ENCODE data around the gene PTGES3.
A peak's percentile ranks its signal among the peaks of the same experiment; 100 is the strongest.
"Not testable (repeated sequence)": the region's sequence is repeated elsewhere in the genome, so short reads cannot be mapped to it uniquely, and the experiment has no call there.

The PTGES3 gene

GRCh38 chr12:56688129-56688845 lies at the start of gene PTGES3:
TSS of gene PTGES3 (minus strand) at chr12:56688284. CDS start at chr12:56687999, 285 bp downstream.
- peak; percentile 98 for DNase-seq

DNA sequence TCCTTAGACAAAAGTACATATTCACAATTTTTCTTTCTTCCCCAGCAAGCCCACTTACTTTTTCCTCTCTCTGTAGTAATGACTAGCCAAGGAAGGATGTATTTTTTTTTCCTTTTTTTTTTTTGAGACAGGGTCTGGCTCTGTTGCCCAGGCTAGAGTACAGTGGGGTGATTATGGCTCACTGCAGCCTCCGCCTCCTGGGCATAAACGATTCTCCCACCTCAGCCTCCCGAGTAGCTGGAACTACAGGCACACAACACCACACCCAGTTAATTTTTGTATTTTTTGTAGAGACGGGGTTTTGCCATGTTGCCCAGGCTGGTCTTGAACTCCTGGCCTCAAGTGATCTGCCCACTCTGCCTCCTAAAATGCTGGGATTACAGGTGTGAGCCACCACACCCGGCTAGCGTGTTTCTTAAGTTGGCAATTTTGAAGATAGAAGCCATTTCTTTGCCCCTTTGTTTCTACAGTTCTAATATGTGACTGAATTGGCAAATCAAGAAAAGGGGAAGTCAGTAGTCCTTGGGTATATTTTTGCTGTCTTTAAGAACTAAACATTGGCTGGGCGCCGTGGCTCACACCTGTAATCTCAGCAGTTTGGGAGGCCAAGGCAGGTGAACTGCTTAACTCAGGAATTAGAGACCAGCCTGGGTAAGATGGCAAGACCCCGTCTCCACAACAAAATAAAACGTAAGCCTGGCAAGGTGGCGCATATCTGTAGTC lies 40.2 kb upstream of the PTGES3 start:
- DNase-seq = no peak

- not testable (repeated sequence) for DNase-seq
Observed at GRCh38 chr12:56726196-56726675, 38.2 kb upstream of the PTGES3 start.

DNA sequence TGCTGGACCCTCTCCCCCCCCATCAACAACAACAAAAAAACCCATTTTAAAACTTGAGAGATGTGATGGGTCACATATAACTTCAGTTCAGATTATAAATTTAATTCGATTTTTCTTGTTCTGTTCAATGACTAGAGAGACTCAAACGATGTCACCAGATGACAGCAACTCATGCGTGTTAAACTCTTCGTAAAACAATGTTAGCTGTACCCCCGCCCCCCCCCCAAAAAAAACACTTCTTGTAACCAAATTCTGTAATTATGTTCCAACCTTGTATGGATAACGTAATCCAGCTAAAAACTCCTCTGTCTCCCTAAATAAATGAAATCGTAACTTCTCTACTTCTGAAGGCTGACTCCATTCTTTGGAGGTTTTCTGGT lies 37.6 kb upstream of the PTGES3 start:
- DNase-seq = no peak

DNA sequence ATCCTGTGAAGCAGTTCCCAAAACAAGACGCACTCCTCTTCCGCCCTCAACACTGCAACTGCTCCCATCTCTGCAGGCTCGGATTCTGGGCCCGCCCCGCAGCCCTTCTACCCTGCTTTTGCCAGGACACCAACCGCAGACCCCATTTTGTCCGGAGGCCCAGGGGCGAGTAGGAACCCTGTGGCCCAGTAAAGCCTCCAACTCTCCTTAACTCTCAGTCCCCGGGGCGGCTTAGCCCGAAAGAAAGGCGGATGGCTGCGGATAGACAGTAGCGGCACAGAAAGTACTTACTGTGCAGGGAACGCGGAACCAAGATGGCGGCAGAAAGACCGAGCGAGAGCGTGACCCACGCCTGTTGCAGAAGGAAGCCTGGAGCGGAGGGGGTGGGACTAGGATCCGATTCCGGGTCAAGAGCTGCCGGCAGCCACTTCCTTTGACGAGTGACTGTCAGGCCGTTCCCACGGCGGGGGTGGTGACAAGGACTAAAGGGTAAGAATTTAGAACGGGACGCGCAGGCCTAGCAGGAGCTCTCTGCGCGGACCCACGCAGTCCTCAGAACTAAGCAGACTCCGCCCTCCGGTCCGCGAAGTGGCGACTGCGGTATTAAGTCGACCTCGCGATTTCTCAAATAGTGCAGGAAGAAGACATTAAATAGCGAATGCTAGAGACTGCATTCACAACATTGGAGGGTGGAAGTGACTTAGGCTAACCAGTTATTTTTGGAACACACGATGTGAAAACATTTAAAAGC lies 37.1 kb upstream of the PTGES3 start, which contains the start of gene NACA:
Gene NACA, minus strand, starts transcription at position 328 of the 751 bp plus-strand sequence. CDS start 778 bp downstream, outside the sequence.
- peak; percentile 99 for DNase-seq

- no peak for DNase-seq
Observed at GRCh38 chr12:56724701-56724971, 36.6 kb upstream of the PTGES3 start.

- DNase-seq = no peak
Observed at GRCh38 chr12:56723889-56724700, 36.0 kb upstream of the PTGES3 start.

GRCh38 chr12:56723352-56723751 lies 35.3 kb upstream of the PTGES3 start:
- DNase-seq = no peak

DNA sequence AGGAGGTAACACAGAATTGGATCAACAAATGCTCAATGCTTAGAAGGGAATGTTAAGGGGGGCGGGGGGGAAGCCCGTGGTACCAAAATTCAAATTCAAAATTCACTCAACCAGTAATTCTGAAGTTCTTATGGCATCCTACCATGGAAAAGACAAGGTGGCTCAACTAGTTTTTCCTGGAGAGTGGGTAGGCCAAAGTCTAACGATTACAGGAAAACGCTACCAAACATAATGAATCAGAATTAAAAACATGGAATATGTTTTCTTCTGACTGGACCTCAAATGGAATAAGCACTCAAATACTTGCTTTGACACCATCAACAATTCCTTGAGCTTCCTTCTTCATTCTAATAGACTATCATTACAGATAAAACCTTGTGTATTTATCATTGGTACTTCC lies 34.7 kb upstream of the PTGES3 start:
- no peak for DNase-seq

DNA sequence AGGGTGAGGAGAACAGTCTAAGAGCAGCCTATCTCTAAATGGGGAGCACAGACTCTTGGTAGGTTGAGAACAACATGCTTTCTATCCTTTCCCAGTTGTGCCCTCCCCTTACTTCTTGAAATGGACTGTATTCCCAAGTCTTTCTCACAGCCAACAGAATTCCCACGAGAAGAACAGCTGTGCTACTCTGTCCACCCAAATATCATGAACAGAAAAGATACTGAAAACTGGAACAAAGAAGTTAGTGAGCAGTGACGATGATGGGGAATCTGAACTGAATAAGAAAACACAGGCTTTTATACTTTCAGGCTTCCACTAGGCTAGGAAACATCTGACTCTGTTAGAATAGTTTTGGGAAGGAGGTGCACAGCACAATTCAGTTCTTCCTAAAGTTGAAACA lies 33.6 kb upstream of the PTGES3 start:
- DNase-seq = no peak

- DNase-seq = no peak
Observed at GRCh38 chr12:56721216-56721615, 33.1 kb upstream of the PTGES3 start.

DNA sequence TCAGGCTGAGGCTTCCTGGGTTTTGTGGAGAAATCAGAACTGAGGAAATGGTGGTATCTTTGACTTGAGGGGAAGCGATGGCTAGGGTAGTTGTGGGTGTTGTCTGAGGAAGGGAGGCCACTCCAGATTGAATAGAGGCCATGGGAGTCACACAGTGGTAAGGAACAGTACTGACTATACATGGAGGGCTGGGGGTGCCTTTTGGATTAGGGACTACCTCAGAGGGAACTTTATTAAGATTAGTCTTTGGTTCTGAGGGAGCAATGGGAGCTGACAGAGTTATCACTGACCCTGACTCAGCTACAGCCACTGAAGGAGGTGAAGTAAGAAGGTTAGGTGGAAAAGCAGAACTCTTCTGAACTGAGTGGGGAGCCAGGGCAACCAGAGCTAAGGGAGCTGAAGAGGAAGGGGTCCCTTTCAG lies 32.7 kb upstream of the PTGES3 start:
- DNase-seq = no peak

- no peak for DNase-seq
Observed at GRCh38 chr12:56719056-56719455, 31.0 kb upstream of the PTGES3 start.

- no peak for DNase-seq
Observed at GRCh38 chr12:56718636-56719035, 30.6 kb upstream of the PTGES3 start.

DNA sequence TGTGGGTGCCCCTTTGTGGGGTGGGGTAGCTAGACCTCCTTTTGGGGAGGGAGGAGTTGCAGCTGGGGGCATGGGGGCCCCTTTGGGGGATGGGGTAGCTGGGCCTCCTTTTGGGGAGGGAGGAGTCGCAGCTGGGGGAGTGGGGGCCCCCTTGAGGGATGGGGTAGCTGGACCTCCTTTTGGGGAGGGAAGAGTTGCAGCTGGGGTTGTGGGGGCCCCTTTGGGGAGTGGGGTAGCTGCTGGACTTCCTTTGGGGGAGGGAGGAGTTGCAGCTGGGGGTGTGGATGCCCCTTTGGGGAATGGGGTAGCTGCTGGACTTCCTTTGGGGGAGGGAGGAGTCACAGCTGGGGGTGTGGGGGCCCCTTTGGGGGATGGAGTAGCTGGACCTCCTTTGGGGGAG lies 30.1 kb upstream of the PTGES3 start:
- DNase-seq = no peak

GRCh38 chr12:56716933-56717880 lies 29.1 kb upstream of the PTGES3 start:
- no peak for DNase-seq

GRCh38 chr12:56716458-56716857 lies 28.4 kb upstream of the PTGES3 start:
- DNase-seq = no peak

GRCh38 chr12:56715798-56716197 lies 27.7 kb upstream of the PTGES3 start:
- DNase-seq = no peak

DNA sequence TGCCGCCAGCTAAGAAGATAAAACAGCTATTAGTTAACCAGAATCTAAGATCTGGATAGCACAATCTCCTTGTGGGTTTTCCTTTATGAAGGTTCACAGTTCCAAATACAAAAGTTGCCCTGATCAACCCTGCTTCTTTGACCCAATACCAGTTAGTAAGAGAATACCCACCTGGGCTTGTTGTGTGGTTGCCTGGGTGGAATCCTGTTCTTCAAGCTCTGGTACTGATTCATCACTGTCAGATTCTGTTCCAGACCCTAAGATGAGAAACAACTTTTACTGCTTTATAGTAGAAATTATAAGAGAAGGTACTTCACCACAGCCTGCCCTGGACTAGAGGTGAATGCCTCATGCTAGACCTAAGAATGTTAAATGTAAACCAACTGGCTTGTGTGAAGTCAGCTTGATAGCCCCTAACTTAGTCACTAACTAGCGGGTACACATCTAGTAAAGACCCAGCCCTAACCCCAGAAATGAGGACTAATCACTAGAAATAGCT lies 26.4 kb upstream of the PTGES3 start:
- no peak for DNase-seq

DNA sequence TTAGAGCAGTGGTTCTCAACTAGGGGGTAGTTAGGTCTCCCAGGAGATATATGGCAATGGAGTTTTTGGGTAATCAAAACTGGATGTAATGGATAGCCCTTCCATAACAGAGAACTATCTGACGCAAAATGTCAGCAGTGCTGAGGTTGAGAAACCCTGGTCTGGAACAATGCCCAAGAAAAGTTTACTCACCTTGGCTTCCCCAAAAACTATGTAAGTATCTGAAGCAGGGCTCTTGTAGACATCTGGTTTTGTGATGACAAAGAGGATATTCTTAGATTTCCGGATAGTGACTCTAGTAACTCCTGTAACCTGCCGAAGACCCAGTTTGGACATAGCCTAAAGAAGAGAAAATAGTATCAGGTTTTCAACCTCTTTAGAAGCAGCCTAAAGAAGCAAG lies 25.3 kb upstream of the PTGES3 start:
- DNase-seq = no peak

DNA sequence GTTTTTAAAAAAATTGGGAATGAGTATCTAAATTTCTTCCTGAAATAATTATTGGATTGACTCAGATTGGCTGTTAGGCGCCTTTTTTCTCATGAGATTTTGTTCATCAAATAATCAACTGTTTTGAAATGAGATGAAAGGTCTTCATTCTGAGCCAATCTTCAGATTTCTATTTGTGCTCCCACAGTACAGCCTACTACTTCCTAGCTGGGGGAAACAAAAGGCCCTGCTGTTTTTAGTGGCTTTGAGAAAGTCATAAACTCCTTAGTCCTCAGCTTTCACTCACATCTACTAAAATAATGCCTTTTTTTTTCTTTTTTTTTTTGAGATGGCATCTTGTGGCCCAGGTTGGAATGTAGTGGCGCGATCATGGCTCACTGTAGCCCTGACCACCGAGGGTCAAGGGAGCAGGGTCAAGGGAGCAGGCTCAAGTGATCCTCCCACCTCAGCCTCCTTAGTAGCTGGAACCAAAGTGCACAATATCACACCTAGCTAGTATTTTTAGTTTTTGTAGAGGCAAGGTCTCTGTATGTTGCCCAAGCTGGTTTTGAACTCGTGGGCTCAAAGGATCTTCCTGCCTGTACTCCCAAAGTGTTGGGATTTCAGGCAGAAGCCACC lies 21.8 kb upstream of the PTGES3 start:
- DNase-seq = no peak
